SK-N-SH (cell line): ENCODE results near the gene CERS6. TPM values are rescaled to one million over a fixed set of nuclear protein-coding genes. Genes with fewer than 3 reads are reported as not detected.

Experiments
- CTCF ChIA-PET: fragments of 300-600, 350-600 bp; formaldehyde crosslinking; extraction: SDS; loops from one replicate; lab custom pipeline; 2021; lab: Yijun Ruan, JAX
- POLR2A ChIA-PET: fragments of 350-600 bp; sonication (Branson Sonifier 250); formaldehyde crosslinking; extraction: SDS; loops from one replicate; lab custom pipeline; 2020; ENCODE audit warnings: antibody characterized with exemption, inconsistent platforms; lab: Yijun Ruan, JAX
- DNase-seq: peaks from one replicate; pipeline ENCODE4 v3.0.0; 2012
- H2AFZ ChIP-seq: fragments of 200-600 bp; sonication (generic); 2 replicates; pipeline ENCODE4 v1.8.1; 2016; ENCODE audit warnings: antibody characterized with exemption, mild to moderate bottlenecking, low read depth
- H3F3A ChIP-seq: fragments of 200-600 bp; sonication (generic); replicated peaks from 2 replicates; pipeline ENCODE3; 2016; ENCODE audit warnings: antibody characterized with exemption, mild to moderate bottlenecking; ENCODE audit not compliant: insufficient read depth
- H3K27ac ChIP-seq, 2 experiments: fragments of 200-500 bp in 1 of 2; fragments of 200-600 bp in 1 of 2; sonication (Bioruptor generic) in 1 of 2; sonication (generic), shearing (Covaris generic) in 1 of 2; 2 replicates each; pipeline versions ENCODE4 v1.5.1 to v1.6.1; 2014 to 2016; ENCODE audit warnings: low read depth in 2 of 2, inconsistent platforms in 1 of 2, low read length in 1 of 2, mild to moderate bottlenecking in 1 of 2, mixed read lengths in 1 of 2
- H3K27me3 ChIP-seq: fragments of 200-600 bp; sonication (generic), shearing (Covaris generic); 2 replicates; pipeline ENCODE4 v1.6.1; 2016; ENCODE audit warnings: mixed run types; ENCODE audit not compliant: insufficient read depth
- H3K36me3 ChIP-seq, 2 experiments: fragments of 200-500 bp in 1 of 2; fragments of 200-600 bp in 1 of 2; sonication (Bioruptor generic) in 1 of 2; sonication (generic) in 1 of 2; replicated peaks in 1 of 2; 2 replicates each; pipeline versions ENCODE3 to v1.5.1; 2014 to 2016; ENCODE audit warnings: low read length in 1 of 2, mild to moderate bottlenecking in 1 of 2; ENCODE audit not compliant: insufficient read depth in 2 of 2, control insufficient read depth in 1 of 2
- H3K4me1 ChIP-seq, 2 experiments: fragments of 200-500 bp in 1 of 2; fragments of 200-600 bp in 1 of 2; sonication (Bioruptor generic) in 1 of 2; sonication (generic), shearing (Covaris generic) in 1 of 2; 2 replicates each; pipeline versions ENCODE4 v1.5.1 to v1.6.1; 2014 to 2016; ENCODE audit warnings: low read depth in 1 of 2, low read length in 1 of 2, mixed run types in 1 of 2; ENCODE audit not compliant: insufficient read depth in 2 of 2, control insufficient read depth in 1 of 2
- H3K4me2 ChIP-seq: fragments of 200-600 bp; sonication (generic), shearing (Covaris generic); 2 replicates; pipeline ENCODE4 v1.6.1; 2017; ENCODE audit warnings: mixed run types
- H3K4me3 ChIP-seq, 2 experiments: fragments of 200-500 bp in 1 of 2; fragments of 200-600 bp in 1 of 2; sonication (Bioruptor generic) in 1 of 2; sonication (generic), shearing (Covaris generic) in 1 of 2; 2 replicates each; pipeline versions ENCODE4 v1.5.1 to v1.8.1; 2014 to 2016; ENCODE audit warnings: low read depth in 2 of 2, inconsistent platforms in 1 of 2, low read length in 1 of 2, mild to moderate bottlenecking in 1 of 2, mixed read lengths in 1 of 2, moderate library complexity in 1 of 2
- H3K79me2 ChIP-seq: fragments of 200-600 bp; sonication (generic); 2 replicates; pipeline ENCODE4 v1.8.1; 2017; ENCODE audit warnings: mild to moderate bottlenecking; ENCODE audit not compliant: insufficient read depth
- H3K9ac ChIP-seq: fragments of 200-600 bp; sonication (generic); 2 replicates; pipeline ENCODE4 v1.6.1; 2017; ENCODE audit warnings: mixed run types
- H3K9me2 ChIP-seq: fragments of 200-600 bp; sonication (generic); 2 replicates; pipeline ENCODE4 v1.6.1; 2017; ENCODE audit warnings: mixed run types
- H3K9me3 ChIP-seq: fragments of 200-600 bp; sonication (generic); 2 replicates; pipeline ENCODE4 v1.6.1; 2017; ENCODE audit warnings: mixed run types, mild to moderate bottlenecking, moderate library complexity
- H4K20me1 ChIP-seq: fragments of 200-600 bp; sonication (generic); 2 replicates; pipeline ENCODE4 v1.6.1; 2017; ENCODE audit warnings: mild to moderate bottlenecking, mixed run types; ENCODE audit not compliant: insufficient read depth
- CHD2 ChIP-seq: fragments of 150-350 bp; IDR thresholded peaks from 2 replicates; pipeline ENCODE4 v1.6.1; 2018; ENCODE audit warnings: low read length; ENCODE audit not compliant: partially characterized antibody
- ELF1 ChIP-seq: IDR thresholded peaks from 2 replicates; pipeline ENCODE4 v1.4.0; 2012
- EP300 ChIP-seq, 2 experiments: IDR thresholded peaks; 2 replicates each; pipeline versions ENCODE4 v1.4.0 to v1.6.1; 2012; ENCODE audit warnings: borderline replicate concordance in 1 of 2, low read depth in 1 of 2, low read length in 1 of 2
- FOXM1 ChIP-seq: IDR thresholded peaks from 2 replicates; pipeline ENCODE4 v1.4.0; 2012; ENCODE audit warnings: low read depth, mild to moderate bottlenecking
- IRF3 ChIP-seq: fragments of 150-350 bp; IDR thresholded peaks from 2 replicates; pipeline ENCODE4 v1.6.1; 2016; ENCODE audit warnings: mild to moderate bottlenecking, low read depth, low read length
- JUND ChIP-seq: IDR thresholded peaks from 2 replicates; pipeline ENCODE4 v1.4.0; 2012
- MAX ChIP-seq: IDR thresholded peaks from 2 replicates; pipeline ENCODE4 v1.4.0; 2012; ENCODE audit warnings: low read depth
- MEF2A ChIP-seq: IDR thresholded peaks from 2 replicates; pipeline ENCODE4 v1.4.0; 2012; ENCODE audit warnings: low read depth, borderline replicate concordance
- MXI1 ChIP-seq: IDR thresholded peaks from 2 replicates; pipeline ENCODE4 v1.6.1; 2012; ENCODE audit warnings: mild to moderate bottlenecking, low read depth, low read length, improper control_type of control experiment
- NFIC ChIP-seq: IDR thresholded peaks from 2 replicates; pipeline ENCODE4 v1.4.0; 2012; ENCODE audit warnings: borderline replicate concordance
- PBX3 ChIP-seq: IDR thresholded peaks from 2 replicates; pipeline ENCODE4; 2012
- POLR2AphosphoS5 ChIP-seq: IDR thresholded peaks from 2 replicates; pipeline ENCODE4 v1.6.1; 2012; ENCODE audit warnings: low read depth, low read length
- RAD21 ChIP-seq: IDR thresholded peaks from 2 replicates; pipeline ENCODE4 v1.6.1; 2012; ENCODE audit warnings: mild to moderate bottlenecking, low read length
- RCOR1 ChIP-seq: fragments of 150-350 bp; IDR thresholded peaks from 2 replicates; pipeline ENCODE4 v1.6.1; 2017; ENCODE audit warnings: antibody characterized with exemption, low read length
- REST ChIP-seq: IDR thresholded peaks from 2 replicates; pipeline ENCODE4 v1.6.1; 2012; ENCODE audit warnings: mild to moderate bottlenecking, low read depth, low read length, moderate library complexity
- RFX5 ChIP-seq: IDR thresholded peaks from 2 replicates; pipeline ENCODE4 v1.6.1; 2012; ENCODE audit warnings: mild to moderate bottlenecking, improper control_type of control experiment, low read length
- RXRA ChIP-seq: IDR thresholded peaks from 2 replicates; pipeline ENCODE4 v1.4.0; 2012; ENCODE audit warnings: low read depth, mild to moderate bottlenecking, borderline replicate concordance
- USF1 ChIP-seq: IDR thresholded peaks from 2 replicates; pipeline ENCODE4 v1.4.0; 2012; ENCODE audit warnings: low read depth, borderline replicate concordance
- USF2 ChIP-seq: fragments of 150-350 bp; IDR thresholded peaks from 2 replicates; pipeline ENCODE4 v1.6.1; 2017; ENCODE audit warnings: antibody characterized with exemption, low read length, low read depth, borderline replicate concordance
- ZBTB33 ChIP-seq: IDR thresholded peaks from 2 replicates; pipeline ENCODE4 v1.4.0; 2012; ENCODE audit warnings: low read depth, borderline replicate concordance
- WGBS: methylation state at CpG from one replicate; pipeline ENCODE4 v1.1.6; 2017; ENCODE audit warnings: low lambda C conversion rate; 5-methylcytosine and 5-hydroxymethylcytosine counted together
- polyA plus RNA-seq, 3 experiments: library from polyadenylated mRNA; depleted of rRNA; stranded (reverse); fragments of >200 nt; gene quantifications; 2 replicates each; pipeline ENCODE4 v1.2.3, GENCODE V29; 2012

The CERS6 gene
- polyA plus RNA-seq, 1 of the 3 experiments (the other 2 are of a cell fraction): 1.8 TPM

- no peak for DNase-seq
- 91% methylated on average over 2 of the region's 2 CpGs for WGBS
- H2AFZ ChIP-seq: no peak overlapping the region
- H3K4me3 ChIP-seq: no peak overlapping the region
- no peak overlapping the region for H3K9ac ChIP-seq
- no peaks in the 10 kb centered on the region for H3K9me3 ChIP-seq
- H3K4me1 ChIP-seq: no peaks in the 10 kb centered on the region
- no peaks in the 10 kb centered on the region for H3K36me3 ChIP-seq
- H3K27me3 ChIP-seq: no peaks in the 10 kb centered on the region
- H3K27ac ChIP-seq: no peak overlapping the region
- TF ChIP-seq PBX3: no peak
- TF ChIP-seq IRF3: no peak
- TF ChIP-seq NFIC: no peak
- TF ChIP-seq RCOR1: no peak
- TF ChIP-seq MEF2A: no peak
- no peak for TF ChIP-seq POLR2AphosphoS5
- TF ChIP-seq USF2: no peak
- no peak for TF ChIP-seq USF1
- no peak for TF ChIP-seq RAD21
- no peak for TF ChIP-seq REST
- TF ChIP-seq EP300 (IDR thresholded peaks at IDR 0.05; ENCODE audit: borderline replicate concordance in 1 of 2, low read depth in 1 of 2, low read length in 1 of 2): no peak
- no peak for TF ChIP-seq RFX5
- no peak for TF ChIP-seq ZBTB33
- TF ChIP-seq CHD2: no peak
- no peak for TF ChIP-seq ELF1
- no peak for TF ChIP-seq RXRA
- TF ChIP-seq MAX: no peak
- no peak for TF ChIP-seq FOXM1
- TF ChIP-seq JUND: no peak
- TF ChIP-seq MXI1: no peak
- H3K79me2 ChIP-seq: no peaks in the 10 kb centered on the region
- POLR2A ChIA-PET: no interaction called here
- CTCF ChIA-PET: no interaction called here
- H3K9me2 ChIP-seq: no peaks in the 10 kb centered on the region
- no peak overlapping the region for H3K4me2 ChIP-seq
- no peaks in the 10 kb centered on the region for H3F3A ChIP-seq
- H4K20me1 ChIP-seq: no peaks in the 10 kb centered on the region
These were observed 82.5 kb downstream of the CERS6 start for GRCh38 chr2:168538534-168538933.
